ENCODE data around the gene ZNF511. TPM values are rescaled to one million over a fixed set of nuclear protein-coding genes. Genes with fewer than 3 reads are reported as not detected.
A peak's percentile ranks its signal among the peaks of the same experiment; 100 is the strongest.
"Not testable (repeated sequence)": the region's sequence is repeated elsewhere in the genome, so short reads cannot be mapped to it uniquely, and the experiment has no call there.

ZNF511 gene
- total RNA-seq, 2 experiments from 2014 or later = 68.8 to 95.0 TPM

GRCh38 chr10:133316266-133316665, 7.6 kb downstream of the ZNF511 start:
- DNase-seq (ENCODE audit: low spot score) = no peak
- no peaks in the 10 kb centered on the region for H3K9me2 ChIP-seq (ENCODE audit: insufficient read depth, low read length)
- BruUV-seq (replicated peaks) = no TSS peak
- H3K79me2 ChIP-seq (ENCODE audit: insufficient read depth, low read depth, low read length) = no peaks in the 10 kb centered on the region
- H3K36me3 ChIP-seq (ENCODE audit: insufficient read depth, low read length) = peaks cover 22% of the 10 kb centered on the region; the same call in 1 of the 2 replicates
- intact Hi-C loops (cut with micrococcal nuclease; ENCODE audit: unreplicated experiment) = no loop called here
- no peaks in the 10 kb centered on the region for H4K20me1 ChIP-seq (ENCODE audit: insufficient read depth, low read length)
- H3K9me3 ChIP-seq (ENCODE audit: low read length) = no peaks in the 10 kb centered on the region
- TF ChIP-seq CTCF (conservative IDR thresholded peaks at IDR 0.05; ENCODE audit: low read length) (no peak), EZH2phosphoT487 (IDR thresholded peaks at IDR 0.05; ENCODE audit: borderline replicate concordance, low read depth, low read length) (no peak)
- ChIA-PET CTCF (ENCODE audit: unreplicated experiment) (interaction anchor here (1.1 kb wide), 1 partner anchor 8 kb away, joined by 4 read pairs; no protein-coding TSS in a partner anchor), POLR2A (no interaction called here)
- H2AFZ ChIP-seq (ENCODE audit: low read length) = no peak overlapping the region
- H3K4me1 ChIP-seq (ENCODE audit: insufficient read depth, low read length, poor library complexity, severe bottlenecking) = peaks cover 21% of the 10 kb centered on the region
- no peak overlapping the region for H3K4me2 ChIP-seq (ENCODE audit: low read length)
- no peak overlapping the region for H3K27ac ChIP-seq (ENCODE audit: low read depth, low read length, poor library complexity, severe bottlenecking)
- H3K4me3 ChIP-seq (ENCODE audit: low read depth, low read length, poor library complexity, severe bottlenecking) = no peak overlapping the region

- no peak overlapping the region for H2AFZ ChIP-seq (ENCODE audit: low read length)
- H3K79me2 ChIP-seq (ENCODE audit: insufficient read depth, low read depth, low read length) = no peaks in the 10 kb centered on the region
- TF ChIP-seq EZH2phosphoT487 (IDR thresholded peaks at IDR 0.05; ENCODE audit: borderline replicate concordance, low read depth, low read length) = no peak
- no peak for TF ChIP-seq CTCF (conservative IDR thresholded peaks at IDR 0.05; ENCODE audit: low read length)
- BruUV-seq (replicated peaks) = no TSS peak
- CTCF ChIA-PET (ENCODE audit: unreplicated experiment) = no interaction called here
- H3K9me3 ChIP-seq (ENCODE audit: low read length) = no peaks in the 10 kb centered on the region
- no peak overlapping the region for H3K4me2 ChIP-seq (ENCODE audit: low read length)
- no peaks in the 10 kb centered on the region for H4K20me1 ChIP-seq (ENCODE audit: insufficient read depth, low read length)
- intact Hi-C loops (cut with micrococcal nuclease; ENCODE audit: unreplicated experiment) = no loop called here
- no peak overlapping the region for H3K27ac ChIP-seq (ENCODE audit: low read depth, low read length, poor library complexity, severe bottlenecking)
- POLR2A ChIA-PET = no interaction called here
- peaks cover 21% of the 10 kb centered on the region for H3K4me1 ChIP-seq (ENCODE audit: insufficient read depth, low read length, poor library complexity, severe bottlenecking)
- no peak overlapping the region for H3K4me3 ChIP-seq (ENCODE audit: low read depth, low read length, poor library complexity, severe bottlenecking)
- DNase-seq (ENCODE audit: low spot score) = no peak
- no peaks in the 10 kb centered on the region for H3K9me2 ChIP-seq (ENCODE audit: insufficient read depth, low read length)
- peaks cover 17% of the 10 kb centered on the region; the same call in 1 of the 2 replicates for H3K36me3 ChIP-seq (ENCODE audit: insufficient read depth, low read length)
Measured at GRCh38 chr10:133316732-133317131, 8.0 kb downstream of the ZNF511 start.

- Histone ChIP-seq H4K20me1 (ENCODE audit: insufficient read depth, low read length) (no peaks in the 10 kb centered on the region), H3K4me1 (ENCODE audit: insufficient read depth, low read length, poor library complexity, severe bottlenecking) (peaks cover 16% of the 10 kb centered on the region), H3K4me3 (ENCODE audit: low read depth, low read length, poor library complexity, severe bottlenecking) (no peak overlapping the region), H3K27ac (ENCODE audit: low read depth, low read length, poor library complexity, severe bottlenecking) (no peak overlapping the region), H2AFZ (ENCODE audit: low read length) (no peak overlapping the region), H3K9me2 (ENCODE audit: insufficient read depth, low read length) (no peaks in the 10 kb centered on the region), H3K4me2 (ENCODE audit: low read length) (peak overlapping the region; percentile 19; the same call in 1 of the 2 replicates), H3K79me2 (ENCODE audit: insufficient read depth, low read depth, low read length) (no peaks in the 10 kb centered on the region), H3K36me3 (ENCODE audit: insufficient read depth, low read length) (no peaks in the 10 kb centered on the region), H3K9me3 (ENCODE audit: low read length) (no peaks in the 10 kb centered on the region)
- POLR2A ChIA-PET = no interaction called here
- CTCF ChIA-PET (ENCODE audit: unreplicated experiment) = no interaction called here
- BruUV-seq (replicated peaks) = no TSS peak
- no peak for DNase-seq (ENCODE audit: low spot score)
- intact Hi-C loops (cut with micrococcal nuclease; ENCODE audit: unreplicated experiment) = no loop called here
- TF ChIP-seq EZH2phosphoT487 (IDR thresholded peaks at IDR 0.05; ENCODE audit: borderline replicate concordance, low read depth, low read length) (no peak), CTCF (conservative IDR thresholded peaks at IDR 0.05; ENCODE audit: low read length) (no peak; the same call in 1 of the 2 replicates)
Measured at GRCh38 chr10:133318494-133319127, 9.9 kb downstream of the ZNF511 start.

- H4K20me1 ChIP-seq (ENCODE audit: insufficient read depth, low read length); H2AFZ ChIP-seq (ENCODE audit: low read length); H3K9me2 ChIP-seq (ENCODE audit: insufficient read depth, low read length); H3K79me2 ChIP-seq (ENCODE audit: insufficient read depth, low read depth, low read length); CTCF ChIA-PET (ENCODE audit: unreplicated experiment); BruUV-seq (replicated peaks); intact Hi-C loops (cut with micrococcal nuclease; ENCODE audit: unreplicated experiment); POLR2A ChIA-PET; H3K36me3 ChIP-seq (ENCODE audit: insufficient read depth, low read length); H3K4me3 ChIP-seq (ENCODE audit: low read depth, low read length, poor library complexity, severe bottlenecking); H3K9me3 ChIP-seq (ENCODE audit: low read length); H3K4me1 ChIP-seq (ENCODE audit: insufficient read depth, low read length, poor library complexity, severe bottlenecking); H3K4me2 ChIP-seq (ENCODE audit: low read length); H3K27ac ChIP-seq (ENCODE audit: low read depth, low read length, poor library complexity, severe bottlenecking): not testable (repeated sequence)
- peak; percentile 27 for DNase-seq (ENCODE audit: low spot score)
Measured at GRCh38 chr10:133320852-133321422, 12.2 kb downstream of the ZNF511 start.

All from OCI-LY7 (cell line).